DMS79 treated with DMSO at 0.1 percent for 48 hours (cell line): Measurements from ENCODE around the gene CRB3.
A peak's percentile ranks its signal among the peaks of the same experiment; 100 is the strongest.

ENCODE experiments used
- DNase-seq: peaks from one replicate; lab custom pipeline; 2025; lab: John Stamatoyannopoulos, UW

Gene CRB3

DNA sequence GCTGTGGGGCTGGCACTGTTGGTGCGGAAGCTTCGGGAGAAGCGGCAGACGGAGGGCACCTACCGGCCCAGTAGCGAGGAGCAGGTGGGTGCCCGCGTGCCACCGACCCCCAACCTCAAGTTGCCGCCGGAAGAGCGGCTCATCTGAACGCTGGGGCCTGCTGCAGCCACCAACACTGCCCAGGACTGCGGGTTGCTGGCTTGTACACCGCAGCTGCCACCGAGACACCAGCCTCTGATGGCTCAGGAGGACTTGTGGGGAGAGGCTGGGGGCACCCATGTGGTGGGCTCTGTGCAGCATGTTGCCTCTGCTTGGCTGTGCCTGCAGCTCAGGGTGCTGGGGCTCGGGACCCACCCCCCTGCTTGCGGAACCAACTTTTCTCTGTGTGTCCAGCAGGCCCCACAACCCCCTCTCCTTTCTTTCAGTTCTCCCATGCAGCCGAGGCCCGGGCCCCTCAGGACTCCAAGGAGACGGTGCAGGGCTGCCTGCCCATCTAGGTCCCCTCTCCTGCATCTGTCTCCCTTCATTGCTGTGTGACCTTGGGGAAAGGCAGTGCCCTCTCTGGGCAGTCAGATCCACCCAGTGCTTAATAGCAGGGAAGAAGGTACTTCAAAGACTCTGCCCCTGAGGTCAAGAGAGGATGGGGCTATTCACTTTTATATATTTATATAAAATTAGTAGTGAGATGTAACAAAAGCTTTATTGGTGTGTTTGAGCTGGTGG, 2.6 kb downstream of the CRB3 start:
- DNase-seq: no peak

GRCh38 chr19:6467384-6467783, 3.3 kb downstream of the CRB3 start:
- DNase-seq: no peak

DNA sequence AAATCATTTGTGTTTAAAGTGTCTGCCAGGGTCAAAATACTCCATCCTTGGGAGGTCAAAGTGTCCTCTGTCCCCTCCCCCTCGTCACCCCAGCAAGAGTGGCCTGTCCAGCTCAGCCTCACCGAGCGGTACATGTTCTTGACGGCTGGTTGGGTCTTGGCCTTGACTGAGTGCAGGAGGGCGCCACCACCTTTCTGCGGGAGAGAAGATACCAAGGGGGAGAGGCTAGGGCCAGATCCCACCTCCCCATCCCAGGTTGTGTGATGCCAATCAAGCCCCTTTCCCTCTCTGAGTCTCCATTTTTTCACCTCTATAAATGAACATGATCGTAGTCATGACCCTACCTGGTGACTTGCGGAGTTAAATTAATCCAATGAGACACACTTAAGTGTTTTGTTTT, 6.1 kb downstream of the CRB3 start:
- DNase-seq: no peak

- DNase-seq: no peak
These were observed 7.0 kb downstream of the CRB3 start for GRCh38 chr19:6471076-6471475.

DNA sequence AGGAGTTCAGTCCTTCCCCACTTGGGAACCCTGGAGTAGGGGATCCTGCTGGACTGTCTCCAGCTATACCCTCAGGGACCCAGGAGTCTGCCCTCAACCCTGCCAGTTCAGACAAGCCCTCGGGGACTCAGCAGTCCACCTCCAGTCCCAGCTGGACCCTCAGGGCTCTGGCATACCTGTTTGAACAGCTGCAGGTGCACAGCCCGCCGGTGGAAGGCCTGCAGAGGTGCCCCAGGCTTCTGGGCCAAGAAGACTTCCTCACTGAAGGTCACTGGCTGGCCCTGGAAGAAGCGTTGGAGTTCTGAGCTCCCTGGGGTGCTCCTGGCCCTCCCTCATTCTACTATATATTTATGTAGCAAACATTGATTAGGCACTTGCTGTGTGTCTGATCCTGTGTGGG, 8.6 kb downstream of the CRB3 start:
- no peak for DNase-seq

GRCh38 chr19:6473647-6474046, 9.6 kb downstream of the CRB3 start:
- DNase-seq: no peak

DNA sequence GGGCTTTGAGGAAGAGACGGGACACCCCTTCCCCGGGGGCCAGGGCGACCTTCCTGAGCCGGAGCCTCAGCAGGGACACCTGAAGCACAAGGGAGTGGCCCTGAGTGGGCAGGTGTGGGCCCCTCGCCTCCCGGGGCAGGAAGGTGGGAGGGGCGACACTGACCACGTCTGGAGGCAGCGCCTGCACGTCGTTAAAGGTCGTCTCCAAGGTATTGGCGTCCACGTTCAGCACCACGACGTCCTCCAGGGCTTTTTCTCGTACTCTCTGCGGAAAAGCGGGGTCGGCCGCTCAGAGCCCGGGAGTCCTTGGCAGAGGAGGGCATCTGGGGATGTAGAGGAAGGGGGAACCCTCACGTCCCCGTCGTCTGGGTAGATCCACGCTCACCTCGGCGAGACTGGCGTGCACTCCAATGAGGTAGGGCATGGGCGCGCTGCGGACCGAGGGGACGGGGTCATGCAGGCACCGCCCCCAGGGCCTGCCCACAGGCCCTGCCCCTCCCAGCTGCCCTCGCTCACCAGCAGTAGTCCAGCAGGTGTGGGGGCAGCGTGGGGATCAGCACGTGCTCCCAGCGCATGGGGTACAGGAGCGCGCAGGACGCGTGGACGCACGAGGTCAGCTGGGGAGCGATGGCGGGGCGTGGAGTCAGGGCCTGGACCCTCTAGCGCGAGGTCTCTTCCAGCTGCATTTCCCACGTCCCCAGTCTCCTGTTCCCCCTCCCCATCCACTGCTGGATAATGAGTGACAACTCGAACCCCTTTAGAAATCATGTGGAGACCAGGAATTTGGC, 11.4 kb downstream of the CRB3 start:
- DNase-seq: no peak

- no peak for DNase-seq
These were observed 12.3 kb downstream of the CRB3 start for GRCh38 chr19:6476155-6476895.

- DNase-seq: no peak
These were observed 12.9 kb downstream of the CRB3 start for GRCh38 chr19:6476896-6477431.

- no peak for DNase-seq
These were observed 14.7 kb downstream of the CRB3 start for GRCh38 chr19:6478815-6479214.

GRCh38 chr19:6479836-6480398, 15.8 kb downstream of the CRB3 start:
- no peak for DNase-seq

- no peak for DNase-seq
These were observed 16.9 kb downstream of the CRB3 start for GRCh38 chr19:6480848-6481415.

DNA sequence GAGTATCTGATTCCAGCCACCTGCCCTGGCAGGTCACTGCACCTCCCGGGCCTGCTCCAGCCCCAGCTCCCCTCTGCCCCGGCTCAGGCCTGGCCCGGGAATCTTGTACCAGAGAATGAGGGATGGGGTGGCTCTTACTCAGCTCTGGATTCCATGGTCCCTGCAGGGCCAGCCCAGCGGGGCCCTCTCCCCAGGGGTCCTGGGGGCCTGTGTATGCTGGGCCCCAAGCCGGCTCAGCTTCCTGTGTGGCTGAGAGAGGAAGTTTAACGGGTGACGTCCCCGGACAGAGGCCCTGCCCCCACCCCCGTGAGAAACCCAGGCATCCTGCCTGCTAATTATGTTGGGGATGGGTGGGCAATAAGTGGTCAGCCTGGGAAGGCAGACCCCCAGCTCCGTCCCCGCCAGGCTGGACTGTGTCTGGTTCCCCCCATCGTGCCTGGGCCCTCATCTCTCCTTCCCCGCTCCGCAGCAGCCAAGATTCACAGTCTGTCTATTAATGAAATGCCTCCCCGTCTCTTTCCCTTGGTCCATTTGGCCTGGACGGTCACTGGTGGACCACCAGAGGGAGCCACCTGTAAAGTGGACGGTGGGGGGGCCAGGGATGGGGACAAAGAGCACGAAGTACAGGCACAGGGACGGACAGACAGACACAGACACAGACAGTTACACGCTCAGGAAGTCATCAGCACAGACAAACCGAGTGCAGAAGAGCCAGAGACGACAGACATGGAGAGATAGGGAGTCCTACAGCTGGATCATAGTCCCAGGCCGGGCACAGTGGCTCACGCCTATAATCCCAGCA, 17.7 kb downstream of the CRB3 start, which contains the start of gene DENND1C:
TSS of gene DENND1C (minus strand) at position 247 of the 802 bp plus-strand sequence. CDS start at position 155, 92 bp downstream.
- DNase-seq: no peak

- DNase-seq: no peak
These were observed 18.2 kb downstream of the CRB3 start for GRCh38 chr19:6482343-6482686.

- no peak for DNase-seq
These were observed 19.2 kb downstream of the CRB3 start for GRCh38 chr19:6483235-6483634.

DNA sequence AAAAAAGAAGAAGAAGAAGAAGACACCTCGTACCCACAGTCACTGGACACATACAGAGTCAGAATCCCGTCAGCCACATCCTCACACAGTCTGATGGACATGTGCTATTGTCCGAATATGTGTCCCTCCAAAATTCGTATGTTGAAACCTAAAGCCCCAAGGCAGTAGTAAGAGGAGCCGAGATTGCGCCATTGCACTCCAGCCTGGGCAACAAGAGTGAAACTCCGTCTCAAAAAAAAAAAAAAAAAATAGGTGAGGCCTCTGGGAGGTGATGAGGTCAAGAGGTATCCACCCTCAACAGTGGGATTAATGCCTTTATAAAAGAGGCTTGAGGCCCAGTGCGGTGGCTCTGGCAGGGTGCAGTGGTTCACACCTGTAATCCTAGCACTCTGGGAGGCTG, 20.2 kb downstream of the CRB3 start:
- DNase-seq: no peak

DNA sequence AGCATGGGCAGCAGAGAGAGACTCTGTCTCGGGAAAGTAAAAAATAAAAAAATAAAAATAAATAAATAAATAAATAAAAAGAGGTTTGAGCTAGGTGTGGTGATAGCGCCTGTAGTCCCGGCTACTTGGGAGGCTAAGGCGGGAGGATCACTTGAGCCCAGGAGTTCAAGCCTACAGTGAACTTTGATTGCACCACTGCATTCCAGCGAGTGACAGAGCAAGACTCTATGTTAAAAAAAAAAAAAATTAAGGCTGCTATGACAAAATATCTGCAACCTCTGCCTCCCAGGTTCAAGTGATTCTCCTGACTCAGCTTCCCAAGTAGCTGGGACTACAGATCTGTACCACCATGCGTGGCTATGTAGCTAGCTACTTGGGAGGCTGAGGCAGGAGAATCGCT, 20.8 kb downstream of the CRB3 start:
- DNase-seq: no peak

GRCh38 chr19:6489278-6490061, 25.4 kb downstream of the CRB3 start:
- DNase-seq: peak; percentile 22

DNA sequence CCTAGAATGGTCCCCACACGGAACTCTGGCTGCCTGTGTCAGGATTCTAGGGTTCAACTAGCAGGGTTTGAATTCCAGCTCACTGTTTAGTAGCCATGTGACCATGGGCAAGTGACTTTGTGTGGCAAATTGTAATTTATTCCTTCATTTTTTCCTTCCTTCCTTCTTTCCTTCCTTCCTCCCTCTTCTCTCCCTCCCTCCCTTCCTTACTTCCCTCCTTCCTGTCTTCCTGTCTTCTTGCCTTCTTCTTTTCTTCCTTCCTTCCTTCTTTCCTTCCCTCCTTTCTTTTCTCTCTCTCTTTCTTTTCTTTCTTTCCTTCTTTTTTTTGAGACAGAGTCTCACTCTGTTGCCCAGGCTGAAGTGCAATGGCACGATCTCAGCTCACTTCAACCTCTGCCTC, 26.1 kb downstream of the CRB3 start:
- DNase-seq: no peak
